ENCODE results near the gene CSNK2A1. TPM values are rescaled to one million over a fixed set of nuclear protein-coding genes. Genes with fewer than 3 reads are reported as not detected.
"Not testable (repeated sequence)": the region's sequence is repeated elsewhere in the genome, so short reads cannot be mapped to it uniquely, and the experiment has no call there.

Gene CSNK2A1
- polyA plus RNA-seq, 1 donor, result 107 TPM

DNA sequence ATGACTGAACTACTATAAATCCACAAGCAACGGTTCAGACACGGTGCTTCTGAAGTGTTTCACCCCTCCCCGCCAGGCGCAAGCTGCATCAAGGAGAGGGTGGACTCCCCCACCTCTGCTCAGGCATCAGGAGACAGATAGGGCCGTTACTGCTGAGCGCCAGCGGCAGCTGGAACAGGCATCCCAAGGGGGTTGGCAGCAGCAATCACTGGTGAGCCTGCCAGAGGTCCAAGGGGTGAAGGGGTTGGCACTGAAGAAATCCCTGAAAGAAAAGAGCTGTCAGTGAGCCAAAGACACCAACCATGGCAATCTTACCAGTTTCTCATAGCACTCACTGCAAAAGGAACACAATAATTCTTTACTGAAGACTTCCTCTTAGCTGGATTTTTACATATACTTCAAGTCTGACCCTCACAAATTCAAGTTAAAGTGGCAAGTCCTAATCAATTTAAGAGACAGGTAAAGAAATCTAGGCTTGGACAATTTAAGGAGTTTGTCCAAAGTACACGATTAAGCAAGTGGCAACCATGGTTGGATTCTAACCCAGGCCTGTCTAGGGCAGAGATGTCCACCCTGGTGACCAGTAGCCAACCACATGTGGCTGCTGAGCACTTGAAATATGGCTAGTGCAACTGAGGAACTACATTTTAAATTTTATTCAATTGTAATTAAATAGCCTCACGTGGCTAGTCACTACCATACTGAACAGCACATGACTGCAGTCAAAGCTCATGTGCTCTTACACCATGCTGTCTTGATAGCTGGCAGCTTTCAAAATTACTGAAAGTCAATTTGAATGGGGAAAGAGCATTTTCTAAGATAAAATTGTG, 59.6 kb downstream of the CSNK2A1 start:
- DNase-seq (ENCODE audit: low read depth), result no peak

- DNase-seq (ENCODE audit: low read depth), result no peak
These were observed 62.4 kb downstream of the CSNK2A1 start for GRCh38 chr20:481167-481566.

DNA sequence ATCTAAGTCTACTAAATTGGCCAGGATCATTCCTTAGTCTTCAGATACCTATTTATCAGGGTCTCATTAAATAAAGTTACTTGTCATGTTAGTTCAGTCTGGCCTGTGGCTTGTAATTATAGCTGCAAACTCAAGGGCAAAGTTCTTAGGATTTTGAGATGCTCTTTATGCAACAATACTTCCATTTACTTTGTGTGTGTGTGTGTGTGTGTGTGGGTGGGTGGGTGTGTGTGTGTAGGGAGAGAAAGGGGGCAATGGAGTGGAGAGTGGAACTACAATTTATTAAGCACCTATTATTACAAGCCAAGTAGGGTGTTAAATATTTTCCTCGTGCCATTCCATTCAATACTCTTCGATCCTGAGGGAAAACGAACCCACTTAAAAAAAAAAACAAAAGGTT, 63.5 kb downstream of the CSNK2A1 start:
- no peak for DNase-seq (ENCODE audit: low read depth)

GRCh38 chr20:479487-479886, 64.1 kb downstream of the CSNK2A1 start:
- no peak for DNase-seq (ENCODE audit: low read depth)

DNA sequence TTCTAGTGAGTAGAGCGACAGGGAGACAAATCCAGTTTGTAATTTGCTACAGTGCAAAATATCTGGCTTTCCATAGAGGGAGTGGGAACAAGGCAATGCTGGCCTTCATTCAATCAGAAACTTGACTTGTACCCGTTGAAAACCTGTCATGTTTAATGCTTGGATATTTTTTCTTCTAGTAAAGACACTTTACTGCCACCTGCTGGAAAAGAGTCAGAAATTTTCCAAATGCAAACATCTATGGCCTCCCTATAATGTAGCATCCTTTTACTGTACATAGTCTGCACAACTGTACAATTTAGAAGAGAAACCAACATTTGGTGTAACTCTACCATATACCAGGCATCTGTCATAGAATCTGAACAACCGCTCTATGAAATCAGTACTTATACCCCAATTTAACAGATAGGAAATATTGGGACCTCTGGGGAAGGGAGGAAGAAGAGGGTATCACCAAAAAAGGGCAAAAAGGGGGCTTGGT, 64.6 kb downstream of the CSNK2A1 start:
- DNase-seq (ENCODE audit: low read depth), result peak; percentile 45

- DNase-seq (ENCODE audit: low read depth), result no peak
These were observed 65.3 kb downstream of the CSNK2A1 start for GRCh38 chr20:478010-478948.

GRCh38 chr20:476561-477249, 66.9 kb downstream of the CSNK2A1 start:
- not testable (repeated sequence) for DNase-seq (ENCODE audit: low read depth)

DNA sequence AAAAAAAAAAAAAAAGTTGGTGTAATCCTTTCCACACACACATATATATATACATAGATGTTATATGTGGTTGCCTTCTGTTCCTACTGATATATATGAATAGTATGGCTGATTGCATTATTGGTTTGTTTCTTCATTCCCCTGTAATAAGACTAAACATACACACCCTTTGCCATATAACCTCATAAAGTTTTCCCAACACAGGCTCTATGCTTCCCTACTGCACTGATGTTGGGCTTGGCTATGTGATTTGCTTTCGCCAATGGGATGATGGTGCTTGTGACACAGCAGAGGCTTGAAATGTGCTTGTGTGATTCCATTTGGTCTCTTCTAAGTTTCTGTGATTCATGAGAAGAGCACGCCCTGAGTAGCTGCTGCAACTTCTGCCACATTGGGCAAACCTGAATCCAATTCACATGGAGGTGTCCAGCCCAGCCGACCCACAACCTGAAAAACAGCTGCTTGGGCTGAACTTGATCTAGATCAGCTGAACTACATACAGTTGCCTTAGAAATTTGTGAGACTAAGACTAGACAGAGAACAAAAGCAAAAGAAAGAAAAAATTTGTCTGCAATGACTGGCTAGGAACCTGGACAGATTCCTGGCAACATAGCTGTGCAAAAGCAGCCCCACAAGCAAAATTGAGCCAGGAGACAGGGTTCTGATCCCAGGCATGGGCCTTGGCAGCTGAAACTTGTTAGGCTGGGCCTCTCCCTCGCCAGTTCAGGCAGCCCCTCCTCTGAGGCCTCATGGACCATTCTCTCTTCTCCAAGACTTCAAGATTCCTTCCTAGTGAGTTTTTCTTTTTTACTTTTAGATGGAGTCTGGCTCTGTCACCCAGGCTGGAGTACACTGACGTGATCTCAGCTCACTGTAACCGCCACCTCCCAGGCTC, 67.9 kb downstream of the CSNK2A1 start:
- DNase-seq (ENCODE audit: low read depth), result no peak

DNA sequence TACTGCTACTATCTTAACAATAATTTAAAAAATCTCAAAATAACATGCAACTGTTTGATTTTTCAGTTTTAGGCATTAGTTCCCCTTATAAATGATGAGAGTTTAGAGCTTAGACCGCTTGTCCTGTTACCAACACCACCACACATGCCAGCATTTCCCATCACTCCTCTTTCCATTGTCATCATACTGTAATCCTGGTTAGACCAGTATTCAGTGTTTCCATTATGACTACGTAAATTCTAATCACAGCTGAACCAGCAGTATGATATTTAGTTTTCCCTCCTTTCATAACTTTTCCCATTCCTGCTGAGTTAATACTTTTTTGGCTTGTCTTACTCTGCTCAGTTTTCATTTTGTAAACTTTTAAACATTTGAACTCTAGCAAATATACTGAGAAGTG, 69.0 kb downstream of the CSNK2A1 start:
- DNase-seq (ENCODE audit: low read depth), result no peak

DNA sequence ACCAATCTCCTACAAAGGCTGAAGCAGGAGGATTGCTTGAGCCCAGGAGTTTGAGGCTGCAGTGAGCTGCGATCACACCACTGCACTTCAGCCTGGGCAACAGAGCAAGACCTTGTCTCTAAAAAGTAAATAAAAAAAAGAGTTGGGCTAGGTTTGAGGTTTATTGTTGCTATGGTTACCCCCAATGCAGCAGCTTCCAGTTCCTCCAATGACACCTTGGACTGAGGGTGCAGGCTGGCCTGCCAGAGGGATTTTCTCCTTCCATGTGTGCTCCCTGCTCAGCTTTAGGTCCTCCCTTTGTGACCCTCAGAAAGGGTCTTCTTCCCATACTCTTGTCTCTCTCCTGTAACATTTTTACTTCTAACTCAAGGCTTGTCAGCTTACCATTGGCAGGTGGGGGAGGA, 70.7 kb downstream of the CSNK2A1 start:
- DNase-seq (ENCODE audit: low read depth), result no peak

DNA sequence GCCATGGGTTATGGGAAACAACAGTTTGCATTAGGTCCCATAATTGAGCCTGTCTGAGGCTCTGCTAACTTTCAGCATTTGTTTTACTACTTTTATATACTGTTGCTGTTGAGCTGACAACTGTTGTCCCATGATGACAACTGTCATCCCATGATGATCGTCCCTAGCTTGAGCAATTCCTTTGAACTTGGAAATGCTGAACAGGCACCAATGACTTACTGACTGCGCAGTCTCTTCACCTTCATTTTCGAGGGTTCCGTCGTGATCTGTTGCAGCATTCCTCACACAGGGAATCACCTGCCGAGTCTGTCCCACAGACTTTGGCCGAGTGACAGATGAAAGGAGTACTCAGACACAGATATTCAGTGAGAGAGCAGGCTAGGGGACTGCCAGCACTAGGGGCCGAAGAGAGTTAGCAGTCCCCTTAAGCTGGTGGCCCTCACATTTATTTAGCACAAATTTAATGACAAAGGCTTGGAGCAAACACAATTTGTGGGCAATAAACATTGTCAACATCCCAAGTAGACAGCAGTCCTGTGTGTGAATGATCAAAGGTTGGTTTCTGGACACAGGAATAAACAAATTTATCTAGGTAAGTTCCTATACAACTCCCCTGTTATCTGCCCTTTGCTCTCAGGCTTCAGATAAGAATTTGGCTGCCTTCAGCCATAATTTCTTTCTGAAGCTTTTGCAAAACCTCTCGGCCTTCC, 71.3 kb downstream of the CSNK2A1 start:
- no peak for DNase-seq (ENCODE audit: low read depth)

- DNase-seq (ENCODE audit: low read depth), result no peak
These were observed 73.7 kb downstream of the CSNK2A1 start for GRCh38 chr20:469746-470490.

GRCh38 chr20:467755-468154, 75.8 kb downstream of the CSNK2A1 start:
- DNase-seq (ENCODE audit: low read depth), result no peak

- DNase-seq (ENCODE audit: low read depth), result peak; percentile 81
These were observed 81.2 kb downstream of the CSNK2A1 start, which contains the start of gene TBC1D20 for GRCh38 chr20:462199-462991. TBC1D20 (minus strand) TSS chr20:462533; CDS start chr20:462405, 128 bp downstream.

DNA sequence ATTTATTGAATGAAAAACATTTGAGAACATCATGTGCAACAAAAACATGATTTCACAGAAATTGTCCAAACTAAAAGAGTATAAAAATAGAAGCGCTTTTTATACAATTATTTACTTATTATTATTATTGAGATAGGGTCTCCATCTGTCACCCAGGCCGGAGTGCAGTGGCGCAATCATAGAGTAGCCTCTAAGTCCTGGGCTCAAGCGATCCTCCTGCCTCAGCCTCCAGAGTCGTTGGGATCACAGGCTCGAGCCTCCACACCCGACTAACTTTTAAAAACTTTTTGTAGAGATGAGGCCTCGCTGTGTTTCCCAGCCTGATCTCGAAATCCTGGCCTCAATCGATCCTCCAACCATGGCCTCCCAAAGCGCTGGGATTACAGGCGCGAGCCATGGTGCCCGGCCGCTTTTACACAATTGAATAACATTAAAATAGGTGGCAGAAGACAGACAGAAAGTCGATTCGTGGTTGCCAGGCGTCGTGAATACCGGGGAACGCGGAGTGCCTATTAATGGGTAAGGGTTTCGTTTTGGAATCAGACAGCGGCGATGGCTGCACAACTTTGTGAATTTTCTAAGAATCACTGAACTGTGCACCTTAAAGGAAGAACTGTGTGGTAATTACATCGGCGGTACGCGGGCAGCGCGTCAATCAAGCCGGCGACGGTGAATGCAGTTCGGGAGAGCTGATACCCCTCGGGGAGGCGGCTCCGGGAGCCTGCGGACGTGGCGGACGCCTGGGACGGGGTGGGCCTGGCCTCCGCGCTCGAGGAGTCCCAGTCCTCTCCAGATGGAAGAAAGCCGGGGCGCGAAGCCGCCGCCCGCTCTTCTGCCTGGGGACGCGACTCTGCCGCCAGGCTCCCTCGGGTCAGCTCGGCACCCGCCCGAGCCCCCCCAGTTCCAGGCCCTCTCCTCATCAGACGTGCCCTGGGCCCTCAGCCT, 82.1 kb downstream of the CSNK2A1 start:
- DNase-seq (ENCODE audit: low read depth), result no peak

- DNase-seq (ENCODE audit: low read depth), result no peak
These were observed 82.9 kb downstream of the CSNK2A1 start for GRCh38 chr20:460707-461106.

DNA sequence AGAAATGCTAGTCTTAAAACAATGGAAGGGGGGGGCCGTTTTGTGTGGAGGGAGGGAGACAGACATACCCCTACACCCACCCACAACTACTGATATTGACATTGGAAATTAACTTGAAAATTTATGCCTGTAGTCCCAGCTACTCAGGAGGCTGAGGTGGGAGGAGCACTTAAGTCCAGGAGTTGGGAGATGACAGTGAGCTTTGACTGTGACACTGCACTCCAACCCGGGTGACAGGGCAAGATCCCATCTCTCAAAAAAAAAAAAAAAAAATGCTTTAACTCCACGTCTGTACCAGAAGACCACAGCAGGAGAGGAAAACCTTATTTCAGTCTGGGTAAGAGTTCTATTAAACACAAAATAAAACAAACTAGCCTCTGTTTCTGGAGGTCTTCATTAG, 83.4 kb downstream of the CSNK2A1 start:
- no peak for DNase-seq (ENCODE audit: low read depth)

All from forelimb muscle (tissue), 1 donor.